K562 (cell line): ENCODE measurements around the gene DCAF5. TPM values are rescaled to one million over a fixed set of nuclear protein-coding genes. Genes with fewer than 3 reads are reported as not detected.

Experiments
- ATAC-seq: fragments of 200-7000 bp; cut with Tn5 transposase; 3 replicates; pipeline ENCODE4 v1.9.1; 2020; ENCODE audit warnings: moderate library complexity
- BruUV-seq: library from RNA; stranded (reverse); fragments of 400-500 nt; replicated peaks from 2 replicates; lab custom pipeline; 2021; lab: Mats Ljungman, UMichigan
- CTCF ChIA-PET: fragments of 300-600 bp; formaldehyde crosslinking; extraction: SDS; loops from one replicate; lab custom pipeline; 2021; ENCODE audit warnings: low intra/inter-chr PET ratio; lab: Yijun Ruan, JAX
- POLR2A ChIA-PET: fragments of 300-600, 350-650 bp; sonication (Branson Sonifier 250); formaldehyde crosslinking; extraction: SDS; loops from one replicate; lab custom pipeline; 2021; ENCODE audit warnings: antibody characterized with exemption, inconsistent platforms; lab: Yijun Ruan, JAX
- DNase-seq, 4 experiments: peaks; one replicate each; pipeline versions ENCODE4 v3.0.0 to v3.0.0-alpha.2; 2011 to 2018; ENCODE audit warnings: low spot score in 3 of 4, mixed read lengths in 3 of 4; ENCODE audit errors: extremely low read depth in 1 of 4
- FAIRE-seq: peaks from 2 replicates; lab custom pipeline; 2011; peaks lifted over from hg19 to GRCh38; lab: Jason Lieb, UNC
- H2AFZ ChIP-seq: 2 replicates; pipeline ENCODE4 v1.6.0; 2011; ENCODE audit warnings: low read depth, low read length, control low read depth, inconsistent platforms
- H3K27ac ChIP-seq: fragments of 200-600 bp; 3 replicates; pipeline ENCODE4 v1.8.0; 2011; ENCODE audit warnings: low read depth, mild to moderate bottlenecking, control low read depth, inconsistent platforms, low read length, moderate library complexity, mixed read lengths; ENCODE audit errors: extremely low read depth
- H3K27me3 ChIP-seq, 2 experiments: fragments of 300-600 bp in 1 of 2; 2 replicates in 1 of 2; 3 replicates in 1 of 2; pipeline versions ENCODE4 v1.6.0 to v1.8.0; 2011; ENCODE audit warnings: inconsistent platforms in 2 of 2, low read length in 2 of 2, mild to moderate bottlenecking in 1 of 2, mixed read lengths in 1 of 2, moderate library complexity in 1 of 2; ENCODE audit not compliant: control insufficient read depth in 2 of 2, insufficient read depth in 2 of 2
- H3K36me3 ChIP-seq: fragments of 300-600 bp; 3 replicates; pipeline ENCODE4 v1.8.0; 2011; ENCODE audit warnings: mild to moderate bottlenecking, low read length, inconsistent platforms; ENCODE audit not compliant: control insufficient read depth, insufficient read depth
- H3K4me1 ChIP-seq, 2 experiments: fragments of 200-600 bp in 1 of 2; replicated peaks in 1 of 2; 2 replicates in 1 of 2; 3 replicates in 1 of 2; pipeline versions ENCODE4 v1.5.1 to v1.8.0; 2011; ENCODE audit warnings: inconsistent platforms in 2 of 2, low read length in 2 of 2, mild to moderate bottlenecking in 1 of 2, mixed read lengths in 1 of 2, moderate library complexity in 1 of 2; ENCODE audit not compliant: control insufficient read depth in 2 of 2, insufficient read depth in 2 of 2
- H3K4me2 ChIP-seq: 2 replicates; pipeline ENCODE4 v1.6.1; 2011; ENCODE audit warnings: low read length, control low read depth, inconsistent platforms, mixed read lengths; ENCODE audit not compliant: insufficient read depth
- H3K4me3 ChIP-seq: fragments of 200-600 bp; sonication (generic), shearing (Covaris generic); 2 replicates; pipeline ENCODE4 v1.5.1; 2016; ENCODE audit warnings: control low read depth, inconsistent platforms
- H3K79me2 ChIP-seq: fragments of 200-600 bp; 3 replicates; pipeline ENCODE4 v1.8.0; 2011; ENCODE audit warnings: low read length, inconsistent platforms; ENCODE audit not compliant: control insufficient read depth, insufficient read depth
- H3K9ac ChIP-seq, 2 experiments: 2 replicates each; pipeline versions ENCODE4 v1.6.0 to v1.6.1; 2011; ENCODE audit warnings: low read depth in 2 of 2, low read length in 2 of 2, control low read depth in 1 of 2, inconsistent platforms in 1 of 2, mild to moderate bottlenecking in 1 of 2, mixed read lengths in 1 of 2; ENCODE audit not compliant: insufficient read depth in 1 of 2
- H3K9me1 ChIP-seq: one replicate; pipeline ENCODE4 v1.6.0; 2011; ENCODE audit warnings: inconsistent platforms, mild to moderate bottlenecking, low read length, moderate library complexity; ENCODE audit not compliant: control insufficient read depth, insufficient read depth
- H3K9me3 ChIP-seq: replicated peaks from 2 replicates; pipeline ENCODE4 v1.5.1; 2011; ENCODE audit warnings: low read depth, low read length, inconsistent platforms; ENCODE audit not compliant: control insufficient read depth, insufficient read depth
- H4K20me1 ChIP-seq: replicated peaks from 2 replicates; pipeline ENCODE4 v1.6.1; 2011; ENCODE audit warnings: low read length, inconsistent platforms, mixed read lengths; ENCODE audit not compliant: control insufficient read depth, insufficient read depth
- FOSL1 ChIP-seq: fragments of 200-800 bp; sonication (Bioruptor generic); conservative IDR thresholded peaks from 2 replicates; pipeline ENCODE4 v1.6.1; 2016; ENCODE audit warnings: missing genetic modification characterization, missing compliant biosample characterization
- FOXA3 ChIP-seq, 2 experiments: fragments of 450-650 bp in 1 of 2; sonication (generic) in 1 of 2; formaldehyde crosslinking; IDR thresholded peaks in 1 of 2; conservative IDR thresholded peaks in 1 of 2; 2 replicates each; pipeline versions ENCODE4 v1.4.0 to v1.8.0; 2020 to 2022; ENCODE audit warnings: mild to moderate bottlenecking in 2 of 2, missing genetic modification reagents in 1 of 2
- GATAD2A ChIP-seq: fragments of 450-650 bp; IDR thresholded peaks from 2 replicates; pipeline ENCODE4 v1.6.1; 2017
- GTF2F1 ChIP-seq: IDR thresholded peaks from 2 replicates; pipeline ENCODE4 v1.6.1; 2011; ENCODE audit warnings: low read depth, low read length, improper control_type of control experiment
- MCM2 ChIP-seq: fragments of 450-650 bp; IDR thresholded peaks from 2 replicates; pipeline ENCODE4 v1.6.1; 2017; ENCODE audit warnings: low read depth, mild to moderate bottlenecking
- MECOM ChIP-seq: fragments of 250-450 bp; sonication (Bioruptor Pico); IDR thresholded peaks from 2 replicates; pipeline ENCODE4 v1.8.0; 2022; ENCODE audit warnings: inconsistent platforms
- PCBP1 ChIP-seq: fragments of 200-400 bp; formaldehyde crosslinking; IDR thresholded peaks from 2 replicates; pipeline ENCODE4 v1.6.1; 2018; ENCODE audit warnings: mild to moderate bottlenecking, low read depth, low read length; ENCODE audit not compliant: poor library complexity, severe bottlenecking
- RAD51 ChIP-seq: fragments of 450-650 bp; IDR thresholded peaks from 2 replicates; pipeline ENCODE4 v1.7.1; 2016; ENCODE audit warnings: low read depth, mild to moderate bottlenecking, borderline replicate concordance
- ZNF140 ChIP-seq: fragments of 250-450 bp; sonication (Bioruptor Pico); IDR thresholded peaks from 2 replicates; pipeline ENCODE4 v1.8.0; 2021; ENCODE audit warnings: moderate library complexity, mild to moderate bottlenecking, inconsistent platforms
- WGBS: fragments of 100-300 bp; shearing (Covaris generic); methylation state at CpG from one replicate; pipeline ENCODE4 v1.1.6; 2016; ENCODE audit warnings: low coverage, mixed read lengths; ENCODE audit not compliant: insufficient coverage; ENCODE audit errors: missing lambda C conversion rate; 5-methylcytosine and 5-hydroxymethylcytosine counted together
- in situ Hi-C: fragments of 300-500 bp; cut with MboI; formaldehyde crosslinking; loops from 4 replicates; pipeline ENCODE4 v1.15.0; 2018; ENCODE audit warnings: inconsistent platforms, mixed read lengths
- intact Hi-C: fragments of 100-400 bp; cut with micrococcal nuclease; formaldehyde crosslinking; loops from 2 replicates; pipeline ENCODE4 v1.14.2; 2022
- polyA plus RNA-seq, 8 experiments: library from polyadenylated mRNA; depleted of rRNA in 4 of 8; stranded (reverse) in 5 of 8; unstranded in 3 of 8; fragments of >200 nt; fragmentation: Nextera tagmentation in 2 of 8; fragmentation: Illumina TruSeq in 1 of 8; extraction: Ambion mirVana in 2 of 8; extraction: Trizol in 1 of 8; gene quantifications; 2 replicates each; pipeline versions ENCODE4 v1.2.1 to v1.2.3, GENCODE V29; 2011 to 2014; ENCODE audit warnings: inconsistent platforms in 1 of 8, missing spikeins in 1 of 8
- total RNA-seq, 7 experiments: library from RNA; depleted of rRNA in 6 of 7; stranded (reverse); fragments of >200 nt in 6 of 7; fragmentation: Illumina TruSeq in 2 of 7; extraction: Trizol in 2 of 7; gene quantifications; 2 replicates each; pipeline versions ENCODE4 v1.2.1 to v1.2.3, GENCODE V29; 2011 to 2021; ENCODE audit warnings: low replicate concordance in 1 of 7
- TF ChIP-seq, protein P1 (sequence below), 2 experiments: fragments of 450-650 bp in 1 of 2; sonication (generic) in 1 of 2; formaldehyde crosslinking in 1 of 2; IDR thresholded peaks in 1 of 2; conservative IDR thresholded peaks in 1 of 2; 2 replicates each; pipeline versions ENCODE4 v1.6.1 to v1.8.1; 2016 to 2023; ENCODE audit warnings: mild to moderate bottlenecking in 2 of 2, moderate library complexity in 2 of 2, inconsistent platforms in 1 of 2, missing genetic modification reagents in 1 of 2
- TF ChIP-seq, protein P2 (sequence below): sonication (generic); formaldehyde crosslinking; IDR thresholded peaks from 2 replicates; pipeline ENCODE4 v1.9.0; 2022; ENCODE audit warnings: mild to moderate bottlenecking, missing genetic modification reagents
- TF ChIP-seq, protein P3 (sequence below): fragments of 450-650 bp; IDR thresholded peaks from 2 replicates; pipeline ENCODE4 v1.6.1; 2016; ENCODE audit warnings: antibody characterized with exemption

Gene DCAF5
- total and polyA plus RNA-seq, 9 of the 15 experiments (the other 6 are each of a cell fraction or from before 2014, with no cell fraction given), result 5.6 to 24.1 (median 12.7) TPM

DNA sequence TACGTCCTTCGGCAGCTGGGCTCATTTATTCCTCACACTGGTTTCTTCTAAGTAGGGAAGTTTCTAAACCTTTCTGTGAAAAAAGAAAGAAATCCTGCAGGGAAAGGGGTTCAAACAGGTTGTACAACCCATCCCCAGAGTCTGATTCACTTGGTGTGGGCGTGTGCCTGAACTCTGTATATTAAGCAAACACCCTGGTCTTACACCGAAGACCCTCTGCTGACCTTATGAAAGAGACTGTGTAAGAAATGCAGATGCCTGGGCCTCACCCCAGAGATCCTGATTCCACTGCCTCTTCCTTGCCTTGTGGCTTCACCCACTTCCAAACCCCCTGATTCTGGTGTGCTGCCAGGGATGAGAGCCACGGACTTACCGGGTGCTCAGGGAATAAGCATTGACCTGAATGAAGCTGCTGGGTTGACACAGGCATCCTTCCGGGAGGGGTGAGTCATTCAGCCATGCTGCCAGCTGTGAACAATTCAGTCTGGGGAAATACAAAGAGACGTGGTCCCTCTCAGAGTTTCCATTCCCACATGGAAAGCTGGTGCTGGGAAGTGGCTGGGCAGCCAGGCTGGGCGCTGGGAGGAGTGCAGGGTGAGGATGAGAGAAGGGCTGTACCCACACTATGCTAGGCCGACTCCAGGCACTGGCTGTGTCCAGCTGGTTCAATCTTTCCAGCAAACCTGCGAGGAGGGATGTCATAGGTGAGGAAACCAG is 147.3 kb downstream of the DCAF5 start (continued):
- TF ChIP-seq ZNF140 (no peak), FOSL1 (tag) (peak; percentile 34; the same call in 1 of the 2 replicates), RAD51 (no peak)
- TF ChIP-seq, protein P1, sequence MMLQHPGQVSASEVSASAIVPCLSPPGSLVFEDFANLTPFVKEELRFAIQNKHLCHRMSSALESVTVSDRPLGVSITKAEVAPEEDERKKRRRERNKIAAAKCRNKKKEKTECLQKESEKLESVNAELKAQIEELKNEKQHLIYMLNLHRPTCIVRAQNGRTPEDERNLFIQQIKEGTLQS (IDR thresholded peaks at IDR 0.05), result peak; percentile 71
- TF ChIP-seq, protein P1 (CRISPR knock-in tag; conservative IDR thresholded peaks at IDR 0.05), result no peak
- TF ChIP-seq, all 486 proteins: peak for 6

DNA sequence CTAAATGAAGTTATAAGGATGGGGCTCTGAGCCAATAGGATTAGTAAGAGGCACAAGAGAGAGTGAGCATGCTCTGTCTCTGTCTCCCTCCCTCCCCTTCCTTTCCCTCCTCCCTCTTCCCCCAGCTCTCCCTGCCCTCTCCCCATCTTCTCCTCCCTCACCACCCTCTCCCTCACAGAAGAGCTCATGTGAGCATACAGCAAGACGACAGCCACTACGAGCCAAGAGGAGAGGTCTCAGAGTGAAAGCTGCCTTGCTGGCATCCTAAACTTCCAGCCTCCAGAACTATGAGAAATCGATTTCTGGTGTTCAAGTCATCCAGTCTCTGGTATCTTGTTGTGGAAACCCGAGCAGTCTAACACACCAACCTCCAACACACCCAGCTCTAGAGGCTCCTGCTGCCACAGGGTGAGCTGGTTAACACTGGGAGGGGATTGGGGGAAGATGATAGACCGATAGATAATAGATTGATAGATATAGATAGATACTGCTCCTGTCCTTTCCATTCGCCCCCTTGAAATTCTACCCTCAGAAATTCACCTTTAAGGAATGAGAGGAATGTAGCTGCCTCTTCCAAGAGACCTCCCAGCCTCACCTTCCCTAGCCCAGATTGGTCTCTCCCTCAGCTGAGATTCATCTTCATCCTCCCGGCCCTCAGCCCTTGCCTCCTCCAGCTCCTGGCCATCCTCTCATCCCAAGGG is 148.0 kb downstream of the DCAF5 start:
- Histone ChIP-seq H3K4me3 (no peak overlapping the region), H3K9me1 (no peaks in the 10 kb centered on the region), H3K36me3 (no peaks in the 10 kb centered on the region), H3K9ac (no peak overlapping the region), H3K27ac (no peak overlapping the region), H4K20me1 (no peaks in the 10 kb centered on the region), H3K79me2 (no peaks in the 10 kb centered on the region), H3K4me2 (no peak overlapping the region), H2AFZ (no peak overlapping the region), H3K27me3 (0 out of 5 replicates have a peak, but pooled peaks cover 0 to 5% of the 10 kb centered on the region in 2 experiments), H3K9me3 (no peaks in the 10 kb centered on the region), H3K4me1 (peaks cover 0 to 4% of the 10 kb centered on the region in 2 experiments; a peak in 2 of 5 replicates)
- TF ChIP-seq, protein P2, sequence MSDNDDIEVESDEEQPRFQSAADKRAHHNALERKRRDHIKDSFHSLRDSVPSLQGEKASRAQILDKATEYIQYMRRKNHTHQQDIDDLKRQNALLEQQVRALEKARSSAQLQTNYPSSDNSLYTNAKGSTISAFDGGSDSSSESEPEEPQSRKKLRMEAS (CRISPR knock-in tag), result no peak
- TF ChIP-seq GATAD2A (no peak), MECOM (CRISPR knock-in tag) (no peak), GTF2F1 (no peak), PCBP1 (no peak), MCM2 (no peak), FOXA3 (CRISPR knock-in tag; conservative IDR thresholded peaks at IDR 0.05 in 1 of 2, IDR thresholded peaks at IDR 0.05 in 1 of 2) (no peak)
- TF ChIP-seq, protein P3, sequence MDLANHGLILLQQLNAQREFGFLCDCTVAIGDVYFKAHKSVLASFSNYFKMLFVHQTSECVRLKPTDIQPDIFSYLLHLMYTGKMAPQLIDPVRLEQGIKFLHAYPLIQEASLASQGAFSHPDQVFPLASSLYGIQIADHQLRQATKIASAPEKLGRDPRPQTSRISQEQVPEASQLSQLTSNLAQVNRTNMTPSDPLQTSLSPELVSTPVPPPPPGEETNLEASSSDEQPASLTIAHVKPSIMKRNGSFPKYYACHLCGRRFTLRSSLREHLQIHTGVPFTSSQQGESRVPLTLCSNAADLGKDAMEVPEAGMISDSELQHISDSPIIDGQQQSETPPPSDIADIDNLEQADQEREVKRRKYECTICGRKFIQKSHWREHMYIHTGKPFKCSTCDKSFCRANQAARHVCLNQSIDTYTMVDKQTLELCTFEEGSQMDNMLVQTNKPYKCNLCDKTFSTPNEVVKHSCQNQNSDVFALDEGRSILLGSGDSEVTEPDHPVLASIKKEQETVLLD, result no peak
- intact Hi-C loops (loop anchor here (10.0 kb wide), 1 partner anchor 90 kb away; no protein-coding TSS in a partner anchor), in situ Hi-C loops (no loop called here)
- ATAC-seq (no peak), FAIRE-seq (no peak), DNase-seq (no peak)
- WGBS, result 2% methylated on average over 6 of the region's 7 CpGs
- CTCF ChIA-PET, result interaction anchor here (0.6 kb wide), 1 partner anchor 92 kb away, joined by 3 read pairs; no protein-coding TSS in a partner anchor
- BruUV-seq, result no TSS peak
- POLR2A ChIA-PET, result no interaction called here
